ENCODE measurements around the gene MFAP3.

Gene MFAP3

DNA sequence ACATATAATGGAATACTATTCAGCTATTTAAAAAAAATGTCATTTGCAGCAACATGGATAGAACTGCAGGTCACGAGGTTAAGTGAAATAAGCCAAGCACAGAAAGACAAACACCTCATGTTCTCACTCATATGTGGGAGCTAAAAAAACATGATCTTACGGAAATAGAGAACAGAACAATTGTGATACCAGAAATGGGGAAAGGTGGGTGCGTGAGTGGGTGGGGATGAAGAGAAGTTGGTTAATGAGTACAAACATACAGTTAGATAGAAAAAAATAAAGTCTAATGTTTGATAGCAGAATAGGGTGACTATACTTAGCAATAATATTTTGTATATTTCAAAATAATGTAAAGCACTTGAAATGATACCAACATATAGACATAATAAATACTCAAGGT is 38.8 kb upstream of the MFAP3 start:
- H3K9ac ChIP-seq, result no peak overlapping the region
- no peak overlapping the region for H3K27ac ChIP-seq
- H3K4me2 ChIP-seq, result no peak overlapping the region
- no peaks in the 10 kb centered on the region for H3K36me3 ChIP-seq (ENCODE audit: insufficient read depth)
- no peaks in the 10 kb centered on the region for H4K20me1 ChIP-seq (ENCODE audit: insufficient read depth)
- no peaks in the 10 kb centered on the region for H3K27me3 ChIP-seq (ENCODE audit: insufficient read depth, low read depth)
- H3K4me1 ChIP-seq (ENCODE audit: low read depth, poor library complexity, severe bottlenecking), result no peaks in the 10 kb centered on the region
- no peak overlapping the region for H2AFZ ChIP-seq (ENCODE audit: low read depth)
- H3K4me3 ChIP-seq (IDR thresholded peaks at IDR 0.05; ENCODE audit: insufficient read depth, low read depth, low read length), result no peak overlapping the region
- H3K79me2 ChIP-seq (ENCODE audit: insufficient read depth, low read depth), result no peaks in the 10 kb centered on the region
- no peak for TF ChIP-seq CTCF (conservative IDR thresholded peaks at IDR 0.05; ENCODE audit: low read depth, low read length)

GRCh38 chr5:154000703-154001102 is 38.1 kb upstream of the MFAP3 start:
- no peak overlapping the region for H2AFZ ChIP-seq (ENCODE audit: low read depth)
- H3K9ac ChIP-seq, result no peak overlapping the region
- H3K27ac ChIP-seq, result no peak overlapping the region
- TF ChIP-seq CTCF (conservative IDR thresholded peaks at IDR 0.05; ENCODE audit: low read depth, low read length), result no peak
- no peaks in the 10 kb centered on the region for H4K20me1 ChIP-seq (ENCODE audit: insufficient read depth)
- no peak overlapping the region for H3K4me2 ChIP-seq
- no peaks in the 10 kb centered on the region for H3K27me3 ChIP-seq (ENCODE audit: insufficient read depth, low read depth)
- H3K4me1 ChIP-seq (ENCODE audit: low read depth, poor library complexity, severe bottlenecking), result no peaks in the 10 kb centered on the region
- H3K36me3 ChIP-seq (ENCODE audit: insufficient read depth), result no peaks in the 10 kb centered on the region
- H3K4me3 ChIP-seq (IDR thresholded peaks at IDR 0.05; ENCODE audit: insufficient read depth, low read depth, low read length), result no peak overlapping the region
- no peaks in the 10 kb centered on the region for H3K79me2 ChIP-seq (ENCODE audit: insufficient read depth, low read depth)

DNA sequence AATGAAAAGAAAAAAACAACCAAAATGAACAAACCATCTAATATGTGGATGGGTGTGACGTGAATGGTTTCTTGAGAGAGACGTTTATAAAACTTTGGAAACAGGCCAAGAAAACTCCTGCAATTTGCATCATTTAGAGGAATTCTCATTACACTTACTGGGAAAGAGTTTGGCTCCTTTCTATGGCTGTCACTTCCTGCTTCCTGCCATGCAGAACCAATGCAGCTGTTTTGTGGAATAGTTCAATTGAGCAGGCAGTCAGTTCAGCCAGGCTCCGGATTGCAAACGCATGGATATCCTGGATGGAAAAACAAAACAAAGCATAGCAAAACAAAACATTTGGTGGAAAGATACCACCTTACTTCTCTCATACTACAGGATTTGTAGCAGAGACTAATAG is 36.7 kb upstream of the MFAP3 start:
- Histone ChIP-seq H3K4me1 (ENCODE audit: low read depth, poor library complexity, severe bottlenecking) (no peaks in the 10 kb centered on the region), H3K4me3 (IDR thresholded peaks at IDR 0.05; ENCODE audit: insufficient read depth, low read depth, low read length) (no peak overlapping the region), H4K20me1 (ENCODE audit: insufficient read depth) (no peaks in the 10 kb centered on the region), H2AFZ (ENCODE audit: low read depth) (no peak overlapping the region), H3K9ac (no peak overlapping the region), H3K27me3 (ENCODE audit: insufficient read depth, low read depth) (no peaks in the 10 kb centered on the region), H3K36me3 (ENCODE audit: insufficient read depth) (no peaks in the 10 kb centered on the region), H3K4me2 (no peak overlapping the region), H3K79me2 (ENCODE audit: insufficient read depth, low read depth) (no peaks in the 10 kb centered on the region), H3K27ac (no peak overlapping the region)
- TF ChIP-seq CTCF (conservative IDR thresholded peaks at IDR 0.05; ENCODE audit: low read depth, low read length), result no peak

- no peak overlapping the region for H2AFZ ChIP-seq (ENCODE audit: low read depth)
- H3K36me3 ChIP-seq (ENCODE audit: insufficient read depth), result no peaks in the 10 kb centered on the region
- no peaks in the 10 kb centered on the region for H3K79me2 ChIP-seq (ENCODE audit: insufficient read depth, low read depth)
- no peaks in the 10 kb centered on the region for H3K27me3 ChIP-seq (ENCODE audit: insufficient read depth, low read depth)
- TF ChIP-seq CTCF (conservative IDR thresholded peaks at IDR 0.05; ENCODE audit: low read depth, low read length), result no peak
- H3K4me3 ChIP-seq (IDR thresholded peaks at IDR 0.05; ENCODE audit: insufficient read depth, low read depth, low read length), result no peak overlapping the region
- H3K9ac ChIP-seq, result no peak overlapping the region
- H3K4me2 ChIP-seq, result no peak overlapping the region
- H4K20me1 ChIP-seq (ENCODE audit: insufficient read depth), result no peaks in the 10 kb centered on the region
- H3K4me1 ChIP-seq (ENCODE audit: low read depth, poor library complexity, severe bottlenecking), result no peaks in the 10 kb centered on the region
- no peak overlapping the region for H3K27ac ChIP-seq
Observed at GRCh38 chr5:154002511-154003020, 36.2 kb upstream of the MFAP3 start.
